ENCODE data around the gene ZNF497. TPM values are rescaled to one million over a fixed set of nuclear protein-coding genes. Genes with fewer than 3 reads are reported as not detected.
"Not testable (repeated sequence)": the region's sequence is repeated elsewhere in the genome, so short reads cannot be mapped to it uniquely, and the experiment has no call there.

ZNF497 gene
- total RNA-seq, 4 donors from 2014 or later, result 1.4 to 3.1 (median 1.5) TPM

GRCh38 chr19:58382997-58383603 lies 20.5 kb upstream of the ZNF497 start:
- 90 to 100% methylated on average over 6 of the region's 6 CpGs for WGBS, 2 donors

GRCh38 chr19:58381460-58382212 lies 19.1 kb upstream of the ZNF497 start:
- TF ChIP-seq POLR2A (IDR thresholded peaks at IDR 0.05), result no peak
- TF ChIP-seq CTCF (IDR thresholded peaks at IDR 0.05), result no peak
- intact Hi-C loops (cut with DNase I; ENCODE audit: low total_unique reads), result no loop called here
- peak overlapping the region; percentile 31 for H3K4me3 ChIP-seq (ENCODE audit: low read depth, poor library complexity, severe bottlenecking)
- DNase-seq (ENCODE audit: low spot score in 2 of 2), result no peak
- 27 to 30% methylated on average over 26 of the region's 26 CpGs for WGBS, 2 donors

More at GRCh38 chr19:58382997-58383603, 20.5 kb upstream of the ZNF497 start:
- no peak for DNase-seq (ENCODE audit: low spot score in 2 of 2)
- intact Hi-C loops (cut with DNase I; ENCODE audit: low total_unique reads), result no loop called here
- TF ChIP-seq POLR2A (IDR thresholded peaks at IDR 0.05) (no peak), CTCF (IDR thresholded peaks at IDR 0.05) (no peak)
- no peak overlapping the region for H3K4me3 ChIP-seq (ENCODE audit: low read depth, poor library complexity, severe bottlenecking)

GRCh38 chr19:58380662-58381459 lies 18.3 kb upstream of the ZNF497 start, which contains the start of gene ZNF837:
Gene ZNF837, minus strand, starts transcription at chr19:58381030. Its CDS starts 11,698 bp downstream, at chr19:58369332.
- DNase-seq (ENCODE audit: low spot score in 2 of 2), result peak; percentile 99
- intact Hi-C loops (cut with DNase I; ENCODE audit: low total_unique reads), result no loop called here
- peak within 1 kb of the TSS; percentile 43 for H3K4me3 ChIP-seq (ENCODE audit: low read depth, poor library complexity, severe bottlenecking)
- TF ChIP-seq CTCF (IDR thresholded peaks at IDR 0.05), result no peak
- WGBS, 2 donors, result 0% methylated on average over 17 to 51 of the region's 83 CpGs

GRCh38 chr19:58380037-58380661 lies 17.6 kb upstream of the ZNF497 start:
- 5% methylated on average over 23 to 24 of the region's 24 CpGs for WGBS, 2 donors
- no peak for DNase-seq (ENCODE audit: low spot score in 2 of 2)
- intact Hi-C loops (cut with DNase I; ENCODE audit: low total_unique reads), result no loop called here
- no peak for TF ChIP-seq CTCF (IDR thresholded peaks at IDR 0.05)
- TF ChIP-seq POLR2A (IDR thresholded peaks at IDR 0.05), result no peak
- peak overlapping the region; percentile 43 for H3K4me3 ChIP-seq (ENCODE audit: low read depth, poor library complexity, severe bottlenecking)

- TF ChIP-seq CTCF (IDR thresholded peaks at IDR 0.05) (no peak), POLR2A (IDR thresholded peaks at IDR 0.05) (no peak)
- WGBS, 2 donors, result 91 to 93% methylated on average over 6 of the region's 6 CpGs
- DNase-seq (ENCODE audit: low spot score in 2 of 2), result no peak
- no peak overlapping the region for H3K4me3 ChIP-seq (ENCODE audit: low read depth, poor library complexity, severe bottlenecking)
- intact Hi-C loops (cut with DNase I; ENCODE audit: low total_unique reads), result no loop called here
Measured at GRCh38 chr19:58379246-58379645, 16.7 kb upstream of the ZNF497 start.

- DNase-seq (ENCODE audit: low spot score in 2 of 2); intact Hi-C loops (cut with DNase I; ENCODE audit: low total_unique reads); H3K4me3 ChIP-seq (ENCODE audit: low read depth, poor library complexity, severe bottlenecking): not testable (repeated sequence)
- WGBS, 2 donors, result 85 to 88% methylated on average over 7 of the region's 7 CpGs
Measured at GRCh38 chr19:58376724-58377123, 14.2 kb upstream of the ZNF497 start.

Data from lower leg skin (tissue), 4 donors.